ENCODE measurements around the gene CD82.
"Not testable (repeated sequence)": the region's sequence is repeated elsewhere in the genome, so short reads cannot be mapped to it uniquely, and the experiment has no call there.

The CD82 gene

DNA sequence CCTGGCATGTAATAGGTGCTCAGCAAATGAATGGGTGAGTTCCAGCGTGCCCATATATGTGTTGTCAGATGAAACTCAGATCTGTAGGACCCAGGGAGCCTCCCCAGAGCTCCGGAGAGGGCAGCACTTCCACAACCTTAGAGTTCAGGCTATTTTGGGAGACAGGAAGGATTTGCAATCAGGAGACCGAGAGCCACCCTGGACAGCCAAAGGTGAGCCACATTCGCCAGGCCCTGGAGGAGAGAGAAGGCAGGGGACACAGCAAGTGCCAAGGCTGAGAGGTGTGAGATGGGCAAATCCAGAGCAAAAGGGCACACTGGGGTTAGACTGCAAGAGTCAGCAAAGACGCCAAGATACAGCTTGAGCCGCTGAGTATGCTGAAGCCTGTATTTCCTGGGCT is 66.4 kb downstream of the CD82 start:
- DNase-seq (ENCODE audit: low spot score), result no peak

DNA sequence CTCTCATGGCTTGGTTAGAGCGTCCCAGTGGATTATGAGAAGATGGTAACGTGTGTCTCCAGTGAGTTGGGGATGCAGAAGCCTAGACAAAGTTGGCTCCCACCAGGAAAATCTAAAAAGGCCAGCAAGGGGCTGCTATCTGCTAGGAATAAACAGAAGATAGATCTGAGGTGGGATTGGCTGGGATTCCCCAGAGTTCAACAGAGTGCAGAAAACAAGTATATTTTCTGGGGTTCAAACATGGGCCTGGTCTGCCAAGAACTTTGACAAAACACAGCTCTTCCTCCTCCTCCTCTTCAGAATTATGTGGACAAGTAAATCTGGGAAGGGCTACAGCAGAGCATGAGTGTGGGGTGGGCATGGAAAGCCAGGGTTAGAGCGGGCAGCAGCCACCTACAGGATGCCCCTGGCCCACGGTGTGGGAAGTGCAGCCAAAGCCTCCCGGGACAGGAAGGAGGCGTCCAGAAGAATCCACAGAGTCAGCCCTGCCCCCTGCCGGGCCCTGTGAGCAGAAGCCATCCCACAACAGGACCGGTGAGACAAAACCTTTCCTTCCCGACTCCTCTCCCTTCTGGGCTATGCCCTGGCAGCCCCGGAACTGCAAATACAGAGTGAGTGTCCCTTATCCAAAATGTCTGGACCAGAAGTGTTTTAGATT is 67.1 kb downstream of the CD82 start:
- peak; percentile 26 for DNase-seq (ENCODE audit: low spot score)

DNA sequence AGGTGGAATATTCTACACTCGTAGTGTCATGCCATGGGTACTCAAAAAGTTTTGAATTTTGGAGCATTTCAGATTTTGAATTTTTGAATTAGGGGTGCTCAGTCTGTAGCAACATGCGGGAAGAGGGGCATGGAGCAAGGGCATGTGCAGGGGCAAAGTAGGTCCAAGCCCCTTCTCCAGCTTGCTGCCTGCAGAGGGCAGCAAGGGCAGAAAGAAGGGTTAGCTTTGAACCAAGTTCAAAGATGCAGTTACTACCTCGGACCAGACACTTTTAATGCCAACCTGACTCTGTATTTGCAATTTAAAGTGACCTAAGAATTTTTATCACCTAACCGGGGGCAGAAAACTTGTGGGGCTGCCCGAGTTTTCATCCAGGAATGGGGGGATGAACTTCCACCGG is 68.2 kb downstream of the CD82 start:
- peak; percentile 35 for DNase-seq (ENCODE audit: low spot score)

DNA sequence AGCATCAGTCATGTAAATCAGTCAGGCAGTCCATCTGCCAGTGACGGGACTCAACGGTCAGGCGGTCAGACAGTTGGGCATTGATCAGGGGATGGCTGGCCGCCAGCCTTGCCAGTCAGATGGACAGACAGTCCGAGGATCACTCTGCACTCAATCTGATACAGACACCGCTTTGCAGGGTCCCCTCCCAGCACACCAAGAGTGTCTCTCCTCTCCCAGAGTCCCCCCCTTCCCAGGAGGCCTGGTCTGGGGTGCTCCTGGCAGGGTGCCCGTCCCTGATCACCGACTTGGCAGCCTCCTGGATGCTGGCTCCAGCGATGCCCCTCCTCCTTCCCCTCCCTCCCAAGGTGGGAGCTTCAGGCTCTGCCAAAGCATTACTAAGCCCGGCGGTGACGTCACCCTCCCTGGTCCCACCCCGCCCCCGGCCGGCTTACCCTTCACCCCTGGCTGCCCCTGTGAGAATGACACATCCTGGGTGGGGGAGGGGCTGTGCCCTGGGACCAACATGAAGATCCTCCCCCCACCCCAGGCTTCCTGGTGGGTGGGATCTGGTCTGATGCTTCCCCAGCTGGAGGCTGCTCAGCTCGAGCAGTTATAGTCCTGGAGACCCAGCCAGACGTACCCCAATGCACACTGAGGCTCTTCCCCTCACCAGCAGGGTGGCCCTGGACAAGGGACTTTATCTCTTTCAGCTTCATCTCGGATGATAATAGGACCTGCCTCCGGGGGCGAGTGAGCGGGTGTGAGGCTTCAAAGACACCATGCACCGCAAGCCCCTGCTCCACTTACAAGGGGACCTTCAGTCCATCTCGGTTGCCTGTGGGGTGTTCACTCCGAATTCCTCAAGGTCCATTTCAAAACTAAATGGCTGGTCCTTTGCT is 69.2 kb downstream of the CD82 start:
- no peak for DNase-seq (ENCODE audit: low spot score)

DNA sequence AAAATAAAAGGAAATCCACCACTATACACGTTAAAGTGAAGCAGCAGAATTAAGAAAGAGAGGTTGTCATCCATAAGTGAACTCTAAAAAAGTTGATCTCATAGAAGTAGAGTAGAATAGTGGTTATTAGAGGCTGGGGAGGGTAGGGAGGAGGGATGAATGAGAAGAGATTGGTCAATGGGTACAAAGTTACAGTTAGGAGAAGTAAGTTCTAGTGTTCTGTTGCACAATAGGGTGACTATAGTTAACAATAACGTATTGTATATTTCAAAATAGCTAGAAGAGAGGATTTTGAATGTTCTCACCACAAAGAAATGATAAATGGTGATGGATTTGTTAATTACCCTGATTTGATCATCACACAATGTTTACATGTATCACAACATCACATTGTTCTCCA is 72.0 kb downstream of the CD82 start:
- DNase-seq (ENCODE audit: low spot score), result no peak

- DNase-seq (ENCODE audit: low spot score), result no peak
These were observed 72.6 kb downstream of the CD82 start for GRCh38 chr11:44638032-44638431.

GRCh38 chr11:44643217-44643616 is 77.8 kb downstream of the CD82 start:
- no peak for DNase-seq (ENCODE audit: low spot score)

DNA sequence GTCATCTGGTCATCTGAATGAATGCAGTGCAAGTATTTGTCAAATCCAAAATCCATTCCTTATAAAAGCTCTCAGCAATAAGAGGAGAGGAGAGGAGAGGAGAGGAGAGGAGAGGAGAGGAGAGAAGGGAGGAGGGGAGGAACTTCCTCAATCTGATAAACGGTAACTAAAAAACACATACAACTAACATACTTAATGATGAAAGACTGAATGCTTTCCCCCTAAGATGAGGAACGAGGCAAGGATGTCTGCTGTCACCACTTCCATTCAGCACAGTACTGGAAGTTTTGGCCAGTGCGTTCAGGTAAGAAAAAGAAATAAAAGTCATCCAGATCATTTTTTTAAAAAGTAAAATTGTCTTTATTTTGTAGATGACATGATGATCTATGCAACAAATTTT is 80.4 kb downstream of the CD82 start:
- no peak for DNase-seq (ENCODE audit: low spot score)

- not testable (repeated sequence) for DNase-seq (ENCODE audit: low spot score)
These were observed 81.9 kb downstream of the CD82 start for GRCh38 chr11:44647255-44647955.

- no peak for DNase-seq (ENCODE audit: low spot score)
These were observed 82.6 kb downstream of the CD82 start for GRCh38 chr11:44648109-44648508.

- peak; percentile 20 for DNase-seq (ENCODE audit: low spot score)
These were observed 86.2 kb downstream of the CD82 start for GRCh38 chr11:44651535-44652155.

DNA sequence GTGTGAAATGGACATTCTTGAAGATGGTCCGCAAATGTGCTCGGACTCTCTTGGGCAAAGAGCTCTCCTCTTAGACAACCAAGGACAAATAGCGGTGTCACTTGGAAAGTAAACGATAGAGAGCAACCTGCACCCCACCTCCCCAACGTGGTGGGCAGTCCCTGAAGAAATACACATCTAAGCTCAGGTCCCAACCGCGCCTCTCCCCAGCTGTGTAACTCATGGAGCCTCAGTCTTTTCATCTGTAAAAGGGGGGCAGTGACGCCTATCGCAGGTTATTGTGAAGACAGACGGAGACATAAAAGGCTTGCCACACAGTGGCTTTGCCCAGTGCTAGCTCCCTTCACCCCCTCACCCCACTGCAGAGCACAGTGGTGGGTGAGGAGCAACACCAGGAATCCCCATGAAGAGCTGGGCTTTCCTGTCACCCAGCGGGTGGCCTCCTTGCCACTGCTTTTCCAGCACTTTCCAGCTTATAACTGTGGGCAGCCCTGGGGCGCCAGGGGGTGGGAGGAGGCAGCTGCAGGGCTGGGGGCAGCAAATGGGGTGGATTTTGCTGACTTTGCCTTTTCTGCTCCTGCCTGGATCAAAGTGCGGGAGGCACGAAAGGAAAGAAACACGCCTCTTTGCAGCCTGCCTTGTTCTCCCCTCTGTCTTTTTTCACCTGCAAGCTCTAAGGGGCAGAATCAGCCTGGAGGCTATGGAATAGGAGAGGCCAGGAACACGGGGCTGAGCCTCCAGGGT is 87.6 kb downstream of the CD82 start:
- no peak for DNase-seq (ENCODE audit: low spot score)

DNA sequence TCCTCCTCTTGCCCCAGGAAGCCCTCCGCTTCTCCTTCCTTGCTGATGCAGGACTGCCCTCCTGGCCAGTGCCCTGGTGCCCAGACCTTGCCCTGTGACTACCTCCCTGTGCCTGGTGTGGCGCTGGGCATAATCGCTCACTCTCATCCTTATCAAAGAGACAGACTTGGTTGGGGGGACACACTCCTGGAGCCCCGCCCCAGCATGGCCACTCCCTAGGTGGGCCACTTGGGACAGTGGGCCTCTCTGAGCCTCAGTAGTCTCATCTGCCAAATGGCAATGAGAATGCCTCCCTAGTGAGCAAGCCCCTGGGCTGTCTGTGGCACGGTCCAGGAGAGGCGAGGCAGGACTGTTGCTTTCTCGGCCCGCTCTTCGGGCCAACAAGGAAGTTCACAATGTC is 88.6 kb downstream of the CD82 start:
- DNase-seq (ENCODE audit: low spot score), result no peak

DNA sequence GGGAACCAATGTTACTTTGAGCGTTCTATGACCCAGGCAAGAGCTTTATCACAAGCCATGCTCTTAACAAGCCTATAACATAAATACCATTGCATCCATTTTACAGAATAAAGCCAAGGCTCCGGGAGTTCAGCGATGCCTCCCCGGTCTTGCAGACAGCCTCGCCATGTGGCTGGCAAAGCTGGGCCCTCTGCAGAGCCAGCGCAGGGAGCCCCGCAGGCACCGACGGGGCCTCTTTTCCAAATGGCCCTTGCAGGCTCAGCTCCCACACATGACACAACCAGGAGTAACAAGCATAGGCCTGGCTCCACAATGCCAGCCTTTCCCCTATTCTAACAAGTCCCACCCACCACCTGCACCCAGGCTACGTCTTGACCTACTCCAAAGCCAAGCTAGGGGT is 89.1 kb downstream of the CD82 start:
- no peak for DNase-seq (ENCODE audit: low spot score)

- DNase-seq (ENCODE audit: low spot score), result no peak
These were observed 92.5 kb downstream of the CD82 start for GRCh38 chr11:44657836-44658505.

DNA sequence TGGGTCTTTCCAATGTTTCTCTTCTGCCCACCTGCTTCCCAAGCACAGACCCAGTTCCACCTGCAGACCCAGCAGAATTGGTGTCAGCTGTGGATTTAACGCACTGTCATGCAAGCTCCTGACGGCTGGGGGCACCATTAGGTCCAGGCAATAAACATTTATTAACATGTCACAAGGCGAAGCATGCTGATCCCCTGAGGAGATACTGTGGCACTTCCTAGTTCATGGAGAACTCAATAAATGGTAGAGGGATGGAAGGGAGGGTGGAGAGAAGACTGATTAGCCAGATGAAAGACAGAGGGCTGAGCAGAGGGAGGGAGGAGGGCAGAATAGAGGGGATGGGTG is 93.0 kb downstream of the CD82 start:
- no peak for DNase-seq (ENCODE audit: low spot score)

DNA sequence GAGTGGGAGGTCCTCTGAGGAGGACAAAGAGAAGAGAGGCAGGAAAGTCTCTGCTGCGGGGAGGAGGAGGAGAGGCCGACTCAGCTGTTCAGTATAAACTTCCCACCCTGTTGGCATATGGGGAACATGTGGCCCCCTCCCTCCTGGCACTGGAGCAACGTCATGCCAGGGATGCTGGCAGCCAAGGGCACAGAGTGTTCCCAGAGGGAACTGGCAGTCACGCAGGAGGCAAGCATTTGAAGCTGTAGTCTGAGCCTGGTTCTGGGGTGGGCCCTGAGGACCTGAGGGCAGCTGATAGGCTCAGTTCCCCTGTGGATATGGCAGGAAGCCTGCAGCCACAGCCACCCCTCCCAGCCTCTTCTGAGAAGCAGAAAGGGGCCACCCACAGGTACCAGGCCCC is 94.2 kb downstream of the CD82 start:
- no peak for DNase-seq (ENCODE audit: low spot score)

DNA sequence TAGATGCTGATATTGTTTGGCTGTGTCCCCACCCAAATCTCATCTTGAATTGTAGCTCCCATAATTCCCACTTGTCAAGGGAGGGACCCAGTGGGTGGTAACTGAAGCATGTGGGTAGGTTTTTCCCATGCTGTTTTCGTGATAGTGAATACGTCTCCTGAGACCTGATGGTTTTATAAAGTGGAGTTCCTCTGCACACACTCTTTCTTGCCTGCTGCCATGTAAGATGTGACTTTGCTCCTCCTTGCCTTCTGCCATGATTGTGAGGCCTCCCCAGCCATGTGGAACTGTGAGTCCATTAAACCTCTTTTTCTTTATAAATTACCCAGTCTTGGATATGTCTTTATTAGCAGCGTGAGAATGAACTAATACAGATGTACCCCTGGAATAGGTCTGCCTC is 95.1 kb downstream of the CD82 start:
- DNase-seq (ENCODE audit: low spot score), result not testable (repeated sequence)

GRCh38 chr11:44661311-44661717 is 95.9 kb downstream of the CD82 start:
- no peak for DNase-seq (ENCODE audit: low spot score)
